Activated CD8-positive, alpha-beta memory T cell treated with anti-CD3 and anti-CD28 coated beads for 48 hours (primary cell): ENCODE results near the gene OR2T2.
"Not testable (repeated sequence)": the region's sequence is repeated elsewhere in the genome, so short reads cannot be mapped to it uniquely, and the experiment has no call there.

Experiments
- DNase-seq, 3 experiments: peaks; one replicate each; pipeline ENCODE4 v3.0.0-alpha.2; 2020; ENCODE audit warnings: low read depth in 2 of 3, low spot score in 2 of 3

The OR2T2 gene

GRCh38 chr1:248449821-248450465 is 4.5 kb downstream of the OR2T2 start:
- not testable (repeated sequence) for DNase-seq

- DNase-seq, result not testable (repeated sequence)
Observed at GRCh38 chr1:248450466-248451145, 5.2 kb downstream of the OR2T2 start.

- DNase-seq, result not testable (repeated sequence)
Observed at GRCh38 chr1:248453619-248454018, 8.2 kb downstream of the OR2T2 start.

- not testable (repeated sequence) for DNase-seq
Observed at GRCh38 chr1:248455045-248455444, 9.6 kb downstream of the OR2T2 start.

GRCh38 chr1:248456635-248457034 is 11.2 kb downstream of the OR2T2 start:
- DNase-seq, result not testable (repeated sequence)

GRCh38 chr1:248459117-248459516 is 13.7 kb downstream of the OR2T2 start:
- DNase-seq, result not testable (repeated sequence)

- DNase-seq, result no peak
Observed at GRCh38 chr1:248471154-248471553, 25.7 kb downstream of the OR2T2 start.

GRCh38 chr1:248472111-248472510 is 26.7 kb downstream of the OR2T2 start:
- not testable (repeated sequence) for DNase-seq

GRCh38 chr1:248473051-248473450 is 27.6 kb downstream of the OR2T2 start, which contains the start of gene OR2T3:
TSS of gene OR2T3 (plus strand) at chr1:248473351. CDS start at chr1:248473351, 0 bp downstream.
- not testable (repeated sequence) for DNase-seq

GRCh38 chr1:248475660-248476059 is 30.2 kb downstream of the OR2T2 start:
- DNase-seq, result not testable (repeated sequence)

- DNase-seq, result not testable (repeated sequence)
Observed at GRCh38 chr1:248481686-248482579, 36.5 kb downstream of the OR2T2 start.

- DNase-seq, result not testable (repeated sequence)
Observed at GRCh38 chr1:248488289-248488688, 42.9 kb downstream of the OR2T2 start, which contains the start of gene OR2T5. TSS of gene OR2T5 (plus strand) at chr1:248488589. CDS start at chr1:248488589, 0 bp downstream.

- not testable (repeated sequence) for DNase-seq
Observed at GRCh38 chr1:248496661-248497060, 51.2 kb downstream of the OR2T2 start.

GRCh38 chr1:248500305-248501035 is 55.0 kb downstream of the OR2T2 start:
- not testable (repeated sequence) for DNase-seq
